NCI-H345 treated with DMSO at 0.1 percent for 48 hours (cell line): ENCODE results near the gene LFNG.

Experiments
- DNase-seq: peaks from one replicate; lab custom pipeline; 2025; ENCODE audit not compliant: unreplicated experiment; lab: John Stamatoyannopoulos, UW

The LFNG gene

GRCh38 chr7:2483494-2483893, 36.1 kb upstream of the LFNG start:
- no peak for DNase-seq

- no peak for DNase-seq
Measured at GRCh38 chr7:2484868-2485267, 34.7 kb upstream of the LFNG start.

GRCh38 chr7:2487586-2488271, 31.8 kb upstream of the LFNG start:
- DNase-seq = no peak

DNA sequence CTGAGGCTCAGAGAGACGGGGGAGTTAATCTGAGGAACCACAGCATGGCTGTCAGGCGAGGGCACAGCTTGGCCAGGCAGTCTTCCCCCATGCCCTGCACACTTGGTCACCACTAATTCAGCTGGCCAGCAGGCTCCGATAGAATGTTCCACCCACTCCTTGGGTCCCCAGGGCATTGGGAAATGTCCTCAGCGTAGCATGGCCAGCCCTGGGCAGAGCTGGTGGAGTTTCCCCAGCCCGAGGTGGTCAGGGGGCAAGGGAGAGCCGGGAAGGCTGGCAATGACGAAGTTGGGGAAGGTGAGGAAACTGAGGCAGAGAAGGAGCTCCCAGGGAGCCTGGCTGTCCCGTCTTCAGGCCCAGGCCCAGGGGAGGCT, 31.3 kb upstream of the LFNG start:
- DNase-seq = no peak

GRCh38 chr7:2488681-2489080, 30.9 kb upstream of the LFNG start:
- DNase-seq = no peak

GRCh38 chr7:2490181-2490651, 29.4 kb upstream of the LFNG start:
- no peak for DNase-seq

DNA sequence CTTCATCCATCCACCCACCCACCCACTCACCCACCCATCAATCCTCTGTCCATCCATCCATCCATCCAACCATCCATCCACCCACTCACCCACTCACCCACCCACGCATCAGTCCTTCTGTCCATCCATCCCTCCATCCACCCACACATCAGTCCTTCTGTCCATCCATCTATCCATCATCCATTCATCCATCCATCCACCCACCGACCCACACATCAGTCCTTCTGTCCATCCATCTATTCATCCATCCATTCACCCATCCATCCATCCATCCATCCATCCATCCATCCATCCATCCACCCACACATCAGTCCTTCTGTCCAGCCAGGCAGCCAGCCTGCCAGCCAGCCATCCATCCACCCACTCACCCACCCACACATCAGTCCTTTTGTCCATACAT, 27.5 kb upstream of the LFNG start:
- DNase-seq = no peak

- DNase-seq = no peak
Measured at GRCh38 chr7:2493205-2494164, 26.1 kb upstream of the LFNG start.

GRCh38 chr7:2494191-2495130, 25.1 kb upstream of the LFNG start:
- no peak for DNase-seq

DNA sequence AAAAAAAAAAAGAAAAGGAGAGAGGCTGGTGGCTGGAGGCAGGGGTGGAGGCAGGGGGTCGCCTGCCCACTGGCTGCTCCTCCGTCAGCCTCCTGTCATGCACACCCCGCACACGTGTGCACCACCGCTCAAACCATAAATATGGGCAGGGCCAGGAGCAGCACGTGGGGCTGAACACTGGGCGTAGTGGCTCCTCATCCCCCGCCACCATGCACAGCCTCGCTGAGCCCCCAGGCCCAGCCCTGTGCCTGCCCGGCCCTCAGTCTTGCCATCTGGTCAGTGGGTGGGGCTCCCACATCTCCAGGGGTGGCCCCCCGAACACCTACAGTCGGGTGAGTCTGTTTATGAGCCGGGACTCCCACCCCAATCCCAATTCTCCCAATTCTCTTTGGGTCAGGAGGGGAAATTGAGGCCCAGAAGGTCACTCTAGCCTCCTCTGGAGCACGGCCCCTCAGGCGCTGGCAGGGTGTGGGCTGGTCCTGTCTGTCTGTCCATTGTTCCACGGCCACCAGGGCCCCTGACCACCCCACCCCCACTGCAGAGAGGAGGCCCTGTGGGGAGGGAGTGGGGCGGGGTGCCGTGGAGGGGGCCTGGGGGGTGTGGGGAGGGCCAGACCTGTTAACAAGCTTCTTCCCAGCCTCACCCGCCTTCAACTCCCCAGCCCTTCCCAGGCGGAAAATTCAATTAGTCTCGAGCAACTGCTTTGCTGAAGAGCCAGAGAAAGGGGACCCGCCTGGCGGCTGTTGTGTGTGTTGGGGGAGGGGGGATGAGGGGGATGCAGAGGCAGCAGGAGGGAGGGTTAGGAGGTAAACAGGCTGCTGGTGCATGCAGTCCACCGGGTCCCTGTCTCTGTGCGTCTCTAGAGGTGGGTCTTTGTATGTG, 23.9 kb upstream of the LFNG start:
- DNase-seq = no peak

DNA sequence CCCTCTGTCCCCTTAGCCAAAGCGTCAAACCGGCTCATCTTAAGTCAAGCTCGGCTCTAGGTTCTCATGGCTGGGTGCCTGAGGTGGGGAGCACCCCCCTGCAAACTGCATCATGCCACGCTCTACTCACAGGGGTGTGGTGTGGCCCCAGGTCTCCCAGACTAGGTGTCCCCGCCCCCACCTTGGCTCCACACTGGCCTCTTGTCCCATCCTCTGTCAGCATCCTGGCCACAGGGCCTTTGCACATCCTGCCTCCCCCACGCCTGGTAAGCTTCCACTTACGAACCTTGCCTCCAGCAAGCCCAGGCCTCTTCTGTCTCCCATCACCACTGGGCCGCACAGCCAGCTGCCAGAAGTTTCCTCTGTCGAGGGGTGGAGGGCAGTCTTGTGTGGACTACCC, 23.2 kb upstream of the LFNG start:
- DNase-seq = no peak

- DNase-seq = no peak
Measured at GRCh38 chr7:2497065-2497464, 22.5 kb upstream of the LFNG start.

DNA sequence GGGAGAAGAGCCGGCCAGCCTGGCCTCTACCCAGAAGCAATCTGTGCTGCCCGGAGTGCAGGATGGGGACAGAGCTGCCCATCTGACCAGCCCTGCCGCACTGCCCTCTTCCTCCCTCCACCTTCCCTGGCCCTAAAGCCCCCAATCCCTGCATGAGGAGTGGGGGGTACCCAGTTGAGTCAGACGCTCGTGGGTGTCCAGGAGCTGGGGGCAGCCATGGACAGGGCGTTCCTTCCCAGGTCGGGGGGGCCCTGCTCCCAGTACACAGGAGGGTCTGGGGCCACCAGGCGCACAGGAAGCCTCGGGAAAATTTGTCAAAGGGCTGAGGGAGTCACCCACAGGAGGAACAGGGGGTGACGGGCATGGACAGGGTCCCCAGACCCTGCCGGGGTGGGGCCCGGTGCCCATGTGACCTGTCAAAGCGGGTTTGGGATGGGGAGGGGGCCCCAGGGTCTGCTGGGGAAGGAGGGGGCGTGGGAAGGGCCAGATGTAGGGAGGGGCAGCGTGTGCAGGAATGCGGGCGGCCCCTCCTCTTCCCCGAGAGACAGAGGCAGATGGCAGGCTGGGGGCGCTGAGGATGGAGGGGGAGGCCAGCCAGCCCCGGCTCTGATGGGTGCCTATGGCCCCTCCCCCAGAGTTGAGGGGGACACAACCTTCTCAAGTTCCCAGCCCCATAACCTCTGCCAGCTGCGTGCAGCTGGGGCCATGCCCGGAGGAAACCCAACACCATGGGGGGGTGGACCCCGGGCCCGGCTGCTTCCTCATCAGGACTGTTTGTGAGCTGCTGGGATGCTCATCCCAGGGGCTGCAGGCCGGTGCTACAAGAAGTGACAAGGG, 21.9 kb upstream of the LFNG start:
- DNase-seq = no peak

- no peak for DNase-seq
Measured at GRCh38 chr7:2498708-2499107, 20.9 kb upstream of the LFNG start.

DNA sequence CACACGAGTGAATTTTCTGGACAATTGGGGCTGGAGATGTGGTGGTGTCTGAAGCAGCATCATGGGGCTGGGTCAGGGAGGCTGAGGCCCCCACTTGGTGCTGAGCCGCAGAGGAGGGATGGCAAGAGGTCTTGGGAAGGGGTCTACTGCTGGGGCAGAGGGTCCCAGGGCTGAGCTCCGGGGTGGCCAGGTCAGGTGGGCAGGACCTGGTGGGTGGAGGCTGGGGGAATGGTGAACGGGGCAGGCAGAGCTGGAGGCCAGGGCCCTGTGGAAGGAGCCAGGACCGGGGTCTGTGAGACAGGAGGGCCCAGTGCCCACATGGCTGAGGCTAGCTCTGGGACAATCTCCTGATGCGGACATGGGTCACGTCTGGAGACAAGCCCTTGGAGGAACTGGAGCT, 20.4 kb upstream of the LFNG start:
- DNase-seq = no peak

- DNase-seq = no peak
Measured at GRCh38 chr7:2499719-2500430, 19.7 kb upstream of the LFNG start.

GRCh38 chr7:2500701-2501100, 18.9 kb upstream of the LFNG start:
- no peak for DNase-seq

GRCh38 chr7:2501947-2502646, 17.5 kb upstream of the LFNG start:
- no peak for DNase-seq
